GM18502 (cell line): Measurements from ENCODE around the gene SMIM9.
"Not testable (repeated sequence)": the region's sequence is repeated elsewhere in the genome, so short reads cannot be mapped to it uniquely, and the experiment has no call there.

Source experiments
- ATAC-seq: cut with Tn5 transposase; IDR thresholded peaks from one replicate; pipeline ENCODE4 v1.9.1; 2021; ENCODE audit warnings: mild to moderate bottlenecking; ENCODE audit not compliant: unreplicated experiment, poor library complexity

SMIM9 gene

DNA sequence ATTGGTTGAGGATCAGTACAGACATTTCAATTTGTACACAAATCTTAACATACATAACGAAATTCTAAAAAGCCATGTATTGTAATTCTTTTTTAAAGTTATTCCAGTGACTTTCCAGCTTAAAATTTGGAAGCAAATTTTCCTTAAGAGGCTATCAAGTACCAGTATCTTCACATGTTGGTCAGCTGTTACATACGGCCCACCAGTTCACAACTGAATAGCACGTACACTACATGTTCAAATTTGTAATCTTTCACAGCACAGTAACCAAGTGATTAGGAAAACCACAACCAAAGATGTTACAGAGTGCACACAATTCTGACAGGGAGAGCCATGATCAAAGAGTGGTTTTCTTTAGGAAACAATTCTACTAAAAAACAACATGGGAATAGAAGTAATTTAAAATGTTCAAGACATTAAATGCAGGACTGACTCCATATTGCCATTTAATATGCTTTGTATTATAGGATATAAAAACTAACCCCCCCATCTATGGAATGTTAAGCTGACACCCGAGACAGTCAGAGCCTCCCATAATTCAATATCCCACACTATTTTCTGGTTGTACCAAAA is 18.1 kb downstream of the SMIM9 start:
- ATAC-seq = not testable (repeated sequence)

DNA sequence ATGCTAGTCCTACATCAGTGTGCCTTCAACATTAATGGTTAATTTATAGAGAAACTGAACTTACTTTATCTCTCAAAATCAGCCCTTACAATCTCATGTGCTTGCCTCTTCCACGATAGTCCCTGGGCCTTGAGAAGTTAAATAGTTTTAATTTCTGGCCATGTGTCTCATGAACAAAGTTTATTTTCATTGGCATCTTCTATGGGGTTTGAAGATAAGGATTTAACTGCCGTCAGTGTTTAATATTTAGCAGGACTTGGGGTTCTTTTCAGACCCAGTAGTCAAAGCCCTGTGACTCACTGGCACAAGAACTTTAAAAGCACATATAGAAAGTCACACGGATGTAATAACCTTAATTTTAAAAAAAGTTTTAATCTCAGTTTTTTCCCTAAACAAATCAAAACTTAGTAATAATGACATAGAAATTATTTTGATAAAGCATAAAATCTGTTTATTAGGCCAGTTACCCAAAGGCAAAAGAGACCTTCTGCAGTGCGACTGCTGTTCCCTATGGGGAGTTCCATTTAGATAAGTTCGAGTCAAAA is 19.1 kb downstream of the SMIM9 start:
- no peak for ATAC-seq

DNA sequence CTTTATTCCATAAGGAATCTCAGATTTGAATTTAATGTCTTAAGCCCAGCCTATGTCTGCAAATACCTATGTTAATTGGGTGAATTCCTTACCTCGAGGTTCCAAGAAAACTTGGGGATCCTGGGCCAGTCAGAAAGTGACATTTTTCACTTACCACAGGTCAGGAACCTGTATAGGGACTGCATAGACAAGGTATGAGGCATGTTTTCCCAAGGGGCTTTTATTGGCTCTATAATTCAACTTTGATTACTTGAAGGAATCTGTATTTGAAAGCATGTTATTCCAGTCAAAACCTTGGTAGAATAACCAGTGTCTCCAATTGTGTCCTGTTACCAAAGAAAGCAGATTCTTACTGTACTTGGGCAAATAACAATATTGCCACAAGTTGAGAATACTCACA is 20.7 kb downstream of the SMIM9 start:
- no peak for ATAC-seq

DNA sequence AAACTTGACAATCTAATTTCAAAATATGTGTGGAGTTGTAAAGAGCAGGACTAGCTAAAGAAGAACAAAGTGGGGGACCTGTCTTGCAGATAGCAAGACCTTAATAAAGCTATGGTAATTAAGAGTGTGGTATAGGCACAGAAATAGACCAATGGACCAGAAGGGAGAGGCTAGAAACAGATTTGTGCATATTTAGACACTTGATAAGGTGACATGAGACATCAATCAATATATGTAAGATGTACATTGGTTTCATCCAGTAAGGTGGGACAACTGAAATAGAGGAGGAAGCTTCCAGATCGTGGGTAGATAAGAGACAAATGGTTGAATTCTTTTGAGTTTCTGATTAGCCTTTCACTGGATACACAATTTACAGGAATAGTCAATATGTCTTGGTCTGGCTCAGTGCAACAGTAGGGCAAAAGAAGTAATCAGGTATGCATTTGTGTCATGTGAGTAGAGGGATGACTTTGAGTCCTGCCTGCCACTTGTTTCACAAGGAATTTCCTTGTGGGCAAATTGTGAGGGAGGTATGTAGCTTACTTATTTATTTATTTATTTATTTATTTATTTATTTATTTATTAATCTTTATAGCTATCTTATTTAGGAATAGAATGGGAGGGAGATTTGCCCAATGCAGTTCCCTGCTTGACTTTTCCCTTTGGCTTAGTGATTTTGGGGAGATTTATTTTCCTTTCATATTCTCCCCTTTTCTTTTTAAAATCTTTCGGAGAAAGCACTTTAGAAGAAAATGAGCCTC is 21.9 kb downstream of the SMIM9 start:
- no peak for ATAC-seq

DNA sequence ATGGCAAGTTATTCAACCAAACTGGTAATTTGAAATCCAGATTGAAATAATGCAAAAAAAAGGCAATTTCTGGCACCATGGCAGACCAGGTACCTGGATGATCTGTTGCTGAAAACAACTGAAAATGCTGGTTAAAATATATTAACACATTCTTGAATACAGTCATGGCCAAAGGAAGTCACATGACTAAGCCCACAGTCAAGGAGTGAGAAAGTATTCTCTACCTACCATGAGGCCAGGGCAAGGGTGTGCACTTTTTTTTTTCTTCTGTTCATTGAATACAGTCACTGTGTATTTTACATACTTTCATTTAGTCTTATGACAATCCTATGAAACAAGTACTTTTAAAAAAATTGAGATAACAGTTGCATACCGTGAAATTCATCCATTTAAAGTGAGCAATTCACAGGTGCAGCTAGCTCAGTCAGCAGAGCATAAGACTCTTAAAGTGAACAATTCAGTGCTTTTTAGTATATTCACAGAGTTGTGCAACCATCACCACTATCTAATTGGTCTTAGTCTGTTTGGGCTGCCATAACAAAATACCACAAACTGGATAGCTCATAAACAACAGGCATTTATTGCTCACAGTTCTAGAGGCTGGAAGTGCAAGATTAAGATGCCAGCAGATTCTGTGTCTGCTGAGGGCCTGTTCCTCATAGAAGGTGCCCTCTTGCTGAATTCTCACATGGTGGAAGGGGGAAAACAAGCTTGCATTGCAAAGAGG is 24.4 kb downstream of the SMIM9 start:
- ATAC-seq = no peak

DNA sequence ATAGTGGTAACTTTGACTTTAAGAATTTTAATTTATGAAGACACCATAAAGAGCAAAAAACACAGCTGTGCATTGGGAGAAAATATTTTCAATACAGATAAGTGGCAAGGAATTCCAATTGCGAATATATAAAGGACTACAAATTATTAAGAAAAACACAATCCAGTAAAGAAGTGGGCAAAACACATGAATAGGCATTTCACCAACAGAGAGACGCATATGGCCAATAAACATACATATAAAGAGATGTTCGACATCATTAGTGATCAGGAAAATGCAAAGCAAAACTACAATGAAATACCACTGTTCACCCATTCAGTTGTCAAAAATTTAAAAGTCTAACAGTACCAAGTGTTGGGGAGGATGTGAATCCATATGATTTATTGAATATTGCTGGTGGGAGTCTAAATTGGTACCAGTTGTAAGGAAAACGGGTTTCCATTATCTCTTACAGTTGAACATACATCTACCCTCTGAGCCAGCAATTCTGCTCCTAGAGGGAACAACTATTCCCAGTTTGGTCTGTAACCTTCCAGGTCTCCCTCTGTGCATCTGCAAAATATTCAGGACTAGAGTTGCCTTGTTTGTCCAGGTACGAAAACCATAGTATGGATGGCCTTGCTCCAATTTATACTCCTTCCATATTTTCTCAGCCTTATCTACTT is 27.5 kb downstream of the SMIM9 start:
- ATAC-seq = no peak

DNA sequence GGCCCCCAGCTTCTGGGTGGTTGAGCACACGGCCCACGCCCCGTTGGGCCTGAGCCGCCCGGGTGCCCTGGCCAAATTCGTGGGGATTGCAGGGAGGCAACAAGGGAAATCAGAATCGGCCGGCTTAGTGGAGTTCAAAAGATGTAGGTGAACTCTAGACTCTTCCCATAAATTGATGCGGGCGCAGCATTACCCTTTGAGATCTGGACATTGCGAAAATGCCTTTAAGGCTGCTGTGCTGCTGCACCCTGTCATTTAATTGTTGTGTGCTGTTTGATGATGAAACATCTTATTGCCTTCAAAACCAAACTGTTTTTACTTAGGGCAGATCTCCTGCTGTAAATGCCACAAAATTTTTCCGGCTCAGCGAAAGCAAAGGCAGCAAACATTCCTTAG is 28.8 kb downstream of the SMIM9 start:
- ATAC-seq = no peak

DNA sequence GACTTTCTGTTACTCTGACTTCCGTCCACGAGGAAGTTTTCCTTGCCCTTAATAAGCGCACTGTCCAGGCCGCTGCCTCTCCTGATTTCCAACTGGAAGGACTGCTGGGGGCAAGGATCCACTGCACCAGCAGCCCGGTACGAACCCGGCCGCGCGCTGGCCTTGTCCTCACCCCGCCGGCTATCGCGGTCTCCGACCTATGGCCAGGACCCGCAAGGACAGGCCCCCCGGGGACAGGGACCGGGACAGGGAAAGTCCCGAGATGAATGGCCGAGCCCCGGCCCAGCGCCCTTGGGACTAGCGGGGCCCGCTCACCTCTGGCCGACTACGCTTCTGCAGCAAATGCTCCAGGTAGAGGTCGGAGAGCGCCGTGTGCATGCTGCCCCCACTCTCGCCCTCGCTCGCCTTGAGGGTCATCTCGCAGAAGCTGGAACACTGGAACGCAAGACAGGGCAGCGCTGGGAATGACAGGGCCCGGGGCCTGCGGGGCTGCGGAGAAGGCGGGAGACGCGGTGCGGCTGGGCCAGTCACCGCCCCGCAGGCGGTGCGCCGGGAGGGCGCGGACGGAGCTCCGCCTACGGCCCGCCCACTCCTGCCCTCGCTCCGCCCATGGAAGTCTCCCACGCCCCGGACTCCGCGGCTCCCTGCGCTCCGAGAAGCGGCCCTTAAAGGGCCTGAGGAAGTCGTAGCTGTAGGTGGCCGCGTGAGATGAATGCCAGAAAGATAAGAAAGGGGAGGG is 29.3 kb downstream of the SMIM9 start, which contains the start of gene MPP1:
TSS of gene MPP1 (minus strand) at position 529 of the 739 bp plus-strand sequence. CDS start at position 417, 112 bp downstream.
- peak; percentile 92 for ATAC-seq

DNA sequence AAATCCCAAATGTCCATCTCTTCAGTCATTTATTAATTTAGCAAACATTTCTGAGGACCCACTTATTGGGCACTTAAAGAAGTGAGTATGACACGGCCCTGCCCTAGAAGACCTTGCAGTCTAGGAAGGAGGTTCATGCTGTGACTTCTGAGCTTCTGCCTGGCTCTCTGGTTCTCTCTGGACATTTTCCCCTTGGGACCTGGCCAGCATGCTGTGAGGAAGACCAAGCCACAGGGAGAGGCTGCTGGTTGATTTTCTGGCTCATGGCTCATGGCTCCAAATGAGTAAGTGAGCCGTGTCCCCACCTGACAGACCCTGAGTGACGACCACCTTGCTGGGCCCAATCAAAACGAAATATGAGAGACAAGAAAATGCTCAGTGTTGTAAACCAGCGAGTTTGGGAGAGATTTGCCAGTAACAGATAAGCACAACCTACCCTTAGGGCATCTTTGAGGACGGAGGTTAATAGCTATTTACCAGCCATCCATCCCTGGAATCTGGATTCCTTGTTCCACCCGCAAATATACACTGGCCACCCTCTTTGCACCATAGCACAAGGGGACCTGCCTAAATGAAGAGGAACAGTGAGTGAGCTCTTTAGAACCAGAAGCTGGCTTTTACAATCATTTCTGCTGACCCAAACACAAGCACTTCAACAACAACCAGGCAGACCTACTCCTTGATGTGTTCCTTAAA is 30.1 kb downstream of the SMIM9 start:
- ATAC-seq = no peak

DNA sequence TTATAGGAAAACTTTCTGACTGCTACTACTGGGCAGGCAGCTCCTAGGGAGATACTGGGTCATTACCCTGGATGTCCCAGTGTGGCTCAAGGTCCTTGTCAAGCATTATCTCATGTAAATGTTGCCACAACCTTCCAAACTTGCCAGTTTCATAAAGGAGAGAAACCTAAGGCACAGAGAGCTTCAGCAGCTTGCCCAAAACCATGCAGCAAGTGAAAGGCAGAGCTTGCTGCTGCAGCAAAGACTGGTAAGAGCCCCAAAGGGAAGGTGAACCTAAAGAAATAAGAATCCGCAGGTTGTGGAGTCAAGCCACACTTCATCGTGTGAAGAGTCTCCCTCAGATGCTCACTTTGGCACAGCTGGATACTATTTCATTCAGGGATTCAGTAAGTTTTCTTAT is 31.5 kb downstream of the SMIM9 start:
- ATAC-seq = no peak

DNA sequence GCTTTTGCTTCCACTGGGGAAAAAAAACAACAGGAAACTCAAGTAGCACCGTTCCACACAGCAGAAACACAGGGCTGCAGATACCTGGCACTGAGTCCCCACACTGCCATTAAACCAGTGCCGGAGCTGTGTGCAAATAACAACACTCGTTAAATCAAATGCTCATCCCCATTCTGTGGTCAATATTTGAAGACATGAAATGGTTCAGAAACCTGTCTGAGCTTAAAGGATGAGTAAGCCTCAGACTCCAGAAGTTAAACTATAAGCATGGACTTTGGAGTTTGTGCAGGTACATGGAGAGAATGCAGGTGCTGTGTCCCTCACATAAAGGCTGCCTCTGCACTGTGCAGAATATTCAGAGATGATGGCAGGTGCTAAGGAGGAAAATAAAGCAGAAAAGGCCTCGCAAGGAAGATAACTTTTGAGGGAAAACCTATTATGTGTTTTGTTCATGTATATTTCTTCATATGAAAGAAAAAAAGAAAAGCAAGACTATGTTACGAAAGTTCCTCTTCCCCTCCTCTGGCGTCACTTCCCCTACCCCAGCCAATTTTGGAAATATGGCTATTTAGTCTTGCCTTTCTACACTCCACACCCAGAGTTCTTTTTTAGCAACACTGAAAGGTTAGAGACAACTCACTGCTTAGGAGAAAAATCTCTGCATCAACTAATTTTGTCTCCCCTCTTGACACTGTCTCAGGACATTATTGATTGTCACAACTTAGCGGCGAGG is 33.8 kb downstream of the SMIM9 start:
- no peak for ATAC-seq

DNA sequence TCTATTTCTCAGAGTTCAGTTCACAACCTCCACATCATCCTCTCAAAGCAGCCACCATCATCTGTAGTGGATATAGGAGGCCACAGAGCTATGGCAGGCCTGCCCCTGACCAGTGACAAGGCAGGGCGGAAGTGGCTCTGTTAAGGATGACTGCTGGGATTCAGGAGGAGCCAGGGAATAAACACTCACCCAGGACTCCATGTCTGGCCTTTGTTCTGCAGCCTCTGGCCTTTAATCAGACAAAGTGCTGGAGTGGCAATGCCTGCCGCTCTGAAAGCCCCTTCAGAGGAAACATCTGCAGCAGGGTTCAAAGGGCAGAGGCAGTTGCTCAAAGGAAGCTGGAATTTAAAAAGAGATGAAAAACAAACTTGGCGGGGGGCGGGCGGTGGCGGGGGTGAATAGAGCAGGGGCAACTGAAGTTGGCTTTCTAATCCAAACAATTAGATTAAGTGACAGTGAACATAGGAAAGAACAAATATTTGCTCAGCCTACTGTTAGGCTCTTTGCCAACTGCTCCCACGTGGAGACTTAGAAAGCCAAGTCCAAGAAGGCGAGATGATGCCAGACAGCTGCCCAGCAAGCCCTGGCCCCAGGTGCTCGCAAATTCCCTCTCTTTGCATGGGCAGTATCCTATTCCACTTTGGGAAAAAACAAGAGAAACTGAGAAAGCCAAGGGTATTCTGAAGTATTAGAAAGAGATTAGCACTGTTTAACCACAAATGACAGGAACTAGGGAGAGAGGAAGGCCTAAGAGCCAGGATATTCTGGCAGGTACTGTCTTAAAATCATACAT is 34.7 kb downstream of the SMIM9 start:
- no peak for ATAC-seq

DNA sequence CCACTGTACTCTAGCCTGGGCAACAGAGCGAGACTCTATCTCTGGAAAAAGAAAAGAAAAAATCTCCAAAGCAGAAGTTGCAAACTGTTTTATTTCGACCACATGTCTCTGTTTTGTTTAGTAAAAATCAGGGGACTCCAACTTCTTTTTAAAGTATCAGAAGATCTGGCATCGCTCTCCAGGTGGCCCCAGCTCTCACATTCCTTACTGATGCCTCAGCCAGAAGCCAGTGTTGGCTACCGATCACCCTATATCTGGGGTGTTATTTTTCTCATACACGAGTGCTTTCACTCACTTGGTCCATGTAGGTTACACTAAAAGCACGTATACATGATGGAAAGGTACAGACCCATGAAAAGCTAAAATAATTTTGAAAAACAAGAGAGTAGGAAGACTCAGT is 37.5 kb downstream of the SMIM9 start:
- no peak for ATAC-seq

DNA sequence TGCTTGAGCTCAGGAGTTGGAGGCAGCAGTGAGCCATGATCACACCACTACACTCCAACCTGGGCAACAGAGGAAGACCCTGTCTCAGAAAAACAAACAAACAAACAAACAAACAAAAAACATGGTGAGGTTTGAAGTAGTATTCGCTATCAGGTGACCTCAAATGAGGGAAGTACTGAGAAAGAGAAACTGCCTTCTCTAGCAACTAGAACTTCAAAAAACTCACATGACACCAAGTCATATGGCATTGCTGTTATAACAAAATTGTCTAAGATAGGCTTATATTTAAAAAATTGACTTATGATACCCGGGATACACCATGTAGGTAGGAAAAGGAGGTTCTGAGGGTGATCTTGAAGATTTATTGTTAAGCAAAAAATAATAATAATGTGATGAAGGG is 39.4 kb downstream of the SMIM9 start:
- no peak for ATAC-seq

DNA sequence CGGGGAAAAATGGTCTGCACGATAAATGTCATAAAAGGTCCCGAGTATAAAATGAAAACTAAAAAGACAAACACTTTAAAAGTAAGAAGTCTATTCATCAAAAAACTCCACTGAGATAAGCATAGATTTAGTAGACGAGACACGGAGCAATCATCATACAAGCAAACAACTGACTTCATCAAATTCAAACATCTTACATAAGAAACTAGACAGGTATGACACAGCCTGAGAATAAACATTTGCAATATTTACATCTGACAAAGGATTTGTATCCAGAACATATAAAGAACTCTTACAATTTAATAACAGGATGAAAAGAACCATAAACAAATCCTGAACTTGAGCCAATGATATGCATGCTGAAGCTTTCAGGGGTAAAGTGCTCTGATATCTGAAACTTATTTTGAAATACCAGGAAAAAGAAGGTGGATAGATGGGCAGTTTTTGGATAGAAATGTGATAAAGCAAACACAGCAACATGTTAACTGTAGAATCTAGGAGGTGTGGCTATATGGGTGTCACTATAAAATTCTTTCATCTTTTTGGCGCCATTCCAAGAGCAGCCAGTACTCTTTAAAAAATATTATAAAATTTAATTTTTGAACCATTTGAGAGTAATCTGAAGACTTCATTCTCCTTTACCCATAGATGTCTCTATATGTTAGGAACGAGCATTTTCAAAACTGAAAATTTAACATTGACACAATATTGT is 41.2 kb downstream of the SMIM9 start:
- no peak for ATAC-seq

DNA sequence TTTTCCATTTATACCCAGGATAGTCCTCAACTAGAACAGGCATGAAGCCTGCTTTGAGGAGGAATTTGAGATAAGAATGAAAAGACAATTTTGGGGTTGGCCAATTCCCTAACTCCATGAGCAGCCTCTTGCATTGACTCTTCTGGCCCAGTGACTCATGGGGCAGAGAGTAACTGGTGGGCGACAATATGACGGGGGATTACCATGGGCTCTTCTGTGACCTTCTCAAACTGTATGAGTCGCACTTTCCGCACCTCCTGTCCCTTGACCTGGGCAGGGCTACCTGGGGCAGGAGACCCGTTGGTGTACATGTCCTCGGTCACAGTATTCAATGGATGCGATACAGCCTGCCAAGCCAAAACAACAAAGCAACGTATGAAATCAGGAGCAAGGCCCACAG is 42.5 kb downstream of the SMIM9 start:
- no peak for ATAC-seq

DNA sequence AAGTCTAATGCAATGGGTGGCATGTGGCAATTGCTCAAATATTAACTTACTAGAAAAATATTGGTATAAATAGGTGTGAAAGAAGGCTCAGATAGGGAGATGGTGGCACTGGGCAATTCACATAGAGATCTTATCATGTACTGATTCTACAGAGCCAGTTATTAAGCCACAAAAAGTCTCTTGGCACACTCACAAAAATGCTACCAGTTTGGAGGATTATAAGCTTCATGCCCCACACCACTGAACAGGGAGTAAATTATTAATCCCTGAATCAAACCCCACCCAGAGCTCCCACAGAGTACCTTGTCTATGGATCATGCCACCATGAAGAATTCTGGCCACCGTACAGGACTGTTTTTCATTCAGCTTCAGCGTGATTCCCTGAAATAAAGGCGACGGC is 43.0 kb downstream of the SMIM9 start:
- no peak for ATAC-seq
